Peyer's patch (tissue), 4 donors: ENCODE data around the gene BSN. TPM values are rescaled to one million over a fixed set of nuclear protein-coding genes. Genes with fewer than 3 reads are reported as not detected.

ENCODE experiments used
- DNase-seq, 3 donors: peaks; one replicate each; pipeline ENCODE4 v3.0.0-alpha.2; 2017 to 2019
- H3K27ac ChIP-seq, 4 donors: fragments of 200-600 bp; sonication (generic); one replicate each; pipeline ENCODE4 v1.5.1; 2016 to 2019
- H3K27me3 ChIP-seq, 2 donors: fragments of 200-600 bp; sonication (generic); one replicate each; pipeline ENCODE4 v1.5.1; 2019
- H3K36me3 ChIP-seq, 3 donors: fragments of 200-600 bp; sonication (generic); one replicate each; pipeline ENCODE4 v1.5.1; 2016 to 2019
- H3K4me1 ChIP-seq, 4 donors: fragments of 200-600 bp; sonication (generic); one replicate each; pipeline ENCODE4 v1.5.1; 2016 to 2019
- H3K4me3 ChIP-seq, 4 donors: fragments of 200-600 bp; sonication (generic); 1 replicate in 3 of 4; 2 replicates in 1 of 4; pipeline ENCODE4 v1.5.1; 2016 to 2019; ENCODE audit warnings: mild to moderate bottlenecking in 1 of 4
- H3K9me3 ChIP-seq, 4 donors: fragments of 200-600 bp; sonication (generic); one replicate each; pipeline ENCODE4 v1.5.1; 2016 to 2019; ENCODE audit warnings: mild to moderate bottlenecking in 1 of 4
- CTCF ChIP-seq, 6 experiments: fragments of 450-650 bp in 4 of 6; fragments of 200-600 bp in 2 of 6; sonication (generic) in 1 of 6; IDR thresholded peaks; one replicate each; pipeline ENCODE4 v1.5.1; 2017 to 2019; ENCODE audit warnings: antibody characterized with exemption in 6 of 6, mild to moderate bottlenecking in 3 of 6, moderate library complexity in 1 of 6
- POLR2A ChIP-seq, 2 donors: fragments of 450-650 bp; IDR thresholded peaks; one replicate each; pipeline ENCODE4 v1.5.1; 2017; ENCODE audit warnings: antibody characterized with exemption in 2 of 2, mild to moderate bottlenecking in 2 of 2, moderate library complexity in 2 of 2
- total RNA-seq, 4 donors: library from RNA; depleted of rRNA; stranded (reverse); fragments of >200 nt; gene quantifications; one replicate each; pipeline ENCODE4 v1.1.0, GENCODE V29; 2016

Gene BSN
- total RNA-seq, 4 donors from 2014 or later = 0.18 to 3.3 (median 0.85) TPM

- Histone ChIP-seq H3K4me3 (no peak overlapping the region), H3K36me3 (no peaks in the 10 kb centered on the region), H3K27ac (no peak overlapping the region), H3K27me3 (no peaks in the 10 kb centered on the region), H3K9me3 (no peaks in the 10 kb centered on the region), H3K4me1 (no peaks in the 10 kb centered on the region)
- no peak for DNase-seq
- no peak for TF ChIP-seq POLR2A (IDR thresholded peaks at IDR 0.05)
- no peak for TF ChIP-seq CTCF (IDR thresholded peaks at IDR 0.05)
Measured at GRCh38 chr3:49652218-49652902, 98.1 kb downstream of the BSN start.

- TF ChIP-seq POLR2A (IDR thresholded peaks at IDR 0.05) (no peak), CTCF (IDR thresholded peaks at IDR 0.05) (no peak)
- no peaks in the 10 kb centered on the region for H3K36me3 ChIP-seq
- H3K27me3 ChIP-seq = no peaks in the 10 kb centered on the region
- H3K9me3 ChIP-seq = no peaks in the 10 kb centered on the region
- no peak overlapping the region for H3K27ac ChIP-seq
- no peak for DNase-seq
- no peaks in the 10 kb centered on the region for H3K4me1 ChIP-seq
- no peak overlapping the region for H3K4me3 ChIP-seq
Measured at GRCh38 chr3:49652903-49653415, 98.7 kb downstream of the BSN start.

GRCh38 chr3:49653621-49654020, 99.3 kb downstream of the BSN start:
- H3K27ac ChIP-seq = no peak overlapping the region
- DNase-seq = no peak
- no peaks in the 10 kb centered on the region for H3K36me3 ChIP-seq
- TF ChIP-seq CTCF (IDR thresholded peaks at IDR 0.05) (no peak), POLR2A (IDR thresholded peaks at IDR 0.05) (no peak)
- no peaks in the 10 kb centered on the region for H3K4me1 ChIP-seq
- no peaks in the 10 kb centered on the region for H3K9me3 ChIP-seq
- no peak overlapping the region for H3K4me3 ChIP-seq
- H3K27me3 ChIP-seq = no peaks in the 10 kb centered on the region

GRCh38 chr3:49654176-49654825, 100.0 kb downstream of the BSN start:
- Histone ChIP-seq H3K9me3 (no peaks in the 10 kb centered on the region), H3K27ac (no peak overlapping the region), H3K4me3 (no peak overlapping the region), H3K27me3 (no peaks in the 10 kb centered on the region), H3K4me1 (no peaks in the 10 kb centered on the region), H3K36me3 (no peaks in the 10 kb centered on the region)
- TF ChIP-seq POLR2A (IDR thresholded peaks at IDR 0.05) = no peak
- TF ChIP-seq CTCF (IDR thresholded peaks at IDR 0.05) = no peak
- no peak for DNase-seq

- peak in 1 of 3 donors; percentile 53 for DNase-seq
Measured at GRCh38 chr3:49654955-49655556, 100.8 kb downstream of the BSN start.

More at GRCh38 chr3:49654955-49655556, 100.8 kb downstream of the BSN start:
- Histone ChIP-seq H3K4me3 (no peak overlapping the region), H3K4me1 (no peaks in the 10 kb centered on the region), H3K36me3 (no peaks in the 10 kb centered on the region), H3K27ac (no peak overlapping the region), H3K27me3 (no peaks in the 10 kb centered on the region), H3K9me3 (no peaks in the 10 kb centered on the region)
- TF ChIP-seq CTCF (IDR thresholded peaks at IDR 0.05) (no peak), POLR2A (IDR thresholded peaks at IDR 0.05) (no peak)
